DMS79 (cell line): ENCODE measurements around the gene EFCAB14.
A peak's percentile ranks its signal among the peaks of the same experiment; 100 is the strongest.
"Not testable (repeated sequence)": the region's sequence is repeated elsewhere in the genome, so short reads cannot be mapped to it uniquely, and the experiment has no call there.

Experiments used
- DNase-seq: peaks from one replicate; lab custom pipeline; 2025; lab: John Stamatoyannopoulos, UW

The EFCAB14 gene

GRCh38 chr1:46718727-46719622, at the start of gene EFCAB14:
EFCAB14 (minus strand) TSS chr1:46719114; CDS start chr1:46718087, 1,027 bp downstream.
- DNase-seq: peak; percentile 96

GRCh38 chr1:46768445-46768844, 49.5 kb upstream of the EFCAB14 start:
- no peak for DNase-seq

- peak; percentile 93 for DNase-seq
Measured at GRCh38 chr1:46767649-46768282, 48.9 kb upstream of the EFCAB14 start.

- DNase-seq: no peak
Measured at GRCh38 chr1:46764402-46764801, 45.5 kb upstream of the EFCAB14 start.

GRCh38 chr1:46761740-46762139, 42.8 kb upstream of the EFCAB14 start:
- no peak for DNase-seq

- DNase-seq: no peak
Measured at GRCh38 chr1:46760558-46761166, 41.7 kb upstream of the EFCAB14 start.

GRCh38 chr1:46757956-46758528, 39.1 kb upstream of the EFCAB14 start:
- no peak for DNase-seq

- DNase-seq: peak; percentile 90
Measured at GRCh38 chr1:46757247-46757955, 38.5 kb upstream of the EFCAB14 start.

GRCh38 chr1:46755121-46755520, 36.2 kb upstream of the EFCAB14 start:
- DNase-seq: no peak

- DNase-seq: not testable (repeated sequence)
Measured at GRCh38 chr1:46754707-46755106, 35.8 kb upstream of the EFCAB14 start.

- DNase-seq: no peak
Measured at GRCh38 chr1:46753985-46754384, 35.1 kb upstream of the EFCAB14 start.

- DNase-seq: no peak
Measured at GRCh38 chr1:46749921-46750404, 31.0 kb upstream of the EFCAB14 start.

- no peak for DNase-seq
Measured at GRCh38 chr1:46749404-46749803, 30.5 kb upstream of the EFCAB14 start.

- no peak for DNase-seq
Measured at GRCh38 chr1:46747683-46748288, 28.9 kb upstream of the EFCAB14 start.

- no peak for DNase-seq
Measured at GRCh38 chr1:46742069-46742468, 23.2 kb upstream of the EFCAB14 start.

GRCh38 chr1:46735708-46736324, 16.9 kb upstream of the EFCAB14 start:
- no peak for DNase-seq

- not testable (repeated sequence) for DNase-seq
Measured at GRCh38 chr1:46728327-46728873, 9.5 kb upstream of the EFCAB14 start.

- DNase-seq: no peak
Measured at GRCh38 chr1:46725736-46726108, 6.8 kb upstream of the EFCAB14 start.

GRCh38 chr1:46724991-46725735, 6.2 kb upstream of the EFCAB14 start:
- DNase-seq: peak; percentile 64

- no peak for DNase-seq
Measured at GRCh38 chr1:46723901-46724300, 5.0 kb upstream of the EFCAB14 start.
